Psoas muscle (tissue), 8 donors: ENCODE measurements around the gene RAB31. TPM values are rescaled to one million over a fixed set of nuclear protein-coding genes. Genes with fewer than 3 reads are reported as not detected.

Source experiments
- ATAC-seq, 4 donors: fragments of 200-7000 bp; cut with Tn5 transposase; one replicate each; pipeline ENCODE4 v1.9.1; 2020; ENCODE audit warnings: moderate library complexity in 3 of 4, mild to moderate bottlenecking in 2 of 4
- DNase-seq, 2 donors: peaks; one replicate each; pipeline ENCODE4 v3.0.0-alpha.2; 2020
- H3K27ac ChIP-seq: fragments of 200-600 bp; one replicate; pipeline ENCODE4 v1.8.0; 2022
- H3K27me3 ChIP-seq, 3 donors: fragments of 200-600 bp in 1 of 3; one replicate each; pipeline versions ENCODE4 v1.6.1 to v1.8.0; 2013 to 2022; ENCODE audit warnings: low read length in 2 of 3, mild to moderate bottlenecking in 2 of 3, moderate library complexity in 1 of 3; ENCODE audit not compliant: insufficient read depth in 3 of 3
- H3K36me3 ChIP-seq, 2 donors: fragments of 200-600 bp in 1 of 2; one replicate each; pipeline versions ENCODE4 v1.6.1 to v1.8.0; 2013 to 2022; ENCODE audit warnings: low read depth in 1 of 2, mild to moderate bottlenecking in 1 of 2, moderate library complexity in 1 of 2; ENCODE audit not compliant: insufficient read depth in 1 of 2
- H3K4me1 ChIP-seq: fragments of 200-600 bp; one replicate; pipeline ENCODE4 v1.8.0; 2022
- H3K4me3 ChIP-seq: fragments of 200-600 bp; one replicate; pipeline ENCODE4 v1.8.0; 2022; ENCODE audit warnings: mild to moderate bottlenecking
- H3K9me3 ChIP-seq: fragments of 200-600 bp; one replicate; pipeline ENCODE4 v1.8.0; 2022
- CTCF ChIP-seq: fragments of 200-600 bp; IDR thresholded peaks from one replicate; pipeline ENCODE4 v1.8.0; 2022; ENCODE audit warnings: antibody characterized with exemption
- WGBS, 3 donors: extraction: QIAGEN DNeasy Blood & Tissue Kit; methylation state at CpG; one replicate each; pipeline versions ENCODE4 v1.1.6 to v1.1.7; 2013; 5-methylcytosine and 5-hydroxymethylcytosine counted together
- intact Hi-C, 2 donors: fragments of 100-400 bp; cut with DNase I; formaldehyde crosslinking; loops; one replicate each; pipeline versions ENCODE4 v1.11.0 to v1.14.2; 2022
- polyA plus RNA-seq, 3 donors: library from polyadenylated mRNA; stranded (reverse); fragments of 200-250 nt; gene quantifications; one replicate each; pipeline ENCODE4 v1.2.3, GENCODE V29; 2013
- total RNA-seq, 4 donors: library from RNA; stranded (reverse); fragmentation: NEBNext Ultra II Directional in 2 of 4; extraction: Animal tissue kit (Norgen Biotek cat#: 25700) in 2 of 4; gene quantifications; one replicate each; pipeline versions ENCODE4 v1.2.1 to v1.2.4, GENCODE V29; 2021 to 2023
- donor health status: healthy with polysubstance abuse.
- donor health status: DM: no; HTN: no; CAD: no; lungs with moderate emphysema.
- donor health status: Bipolar disorder and iron deficiency.
- donor health status: healthy.
- donor health status: DM: yes; HTN: yes; CAD: no.
- donor health status: DM: no; HTN: no; CAD: no.
- donor health status: DM: no; HTN: no; CAD: no.
- donor health status: DM: yes; HTN: yes; CAD: no.

The RAB31 gene
- total and polyA plus RNA-seq, 7 donors, result 2.2 to 8.9 (median 5.3) TPM

DNA sequence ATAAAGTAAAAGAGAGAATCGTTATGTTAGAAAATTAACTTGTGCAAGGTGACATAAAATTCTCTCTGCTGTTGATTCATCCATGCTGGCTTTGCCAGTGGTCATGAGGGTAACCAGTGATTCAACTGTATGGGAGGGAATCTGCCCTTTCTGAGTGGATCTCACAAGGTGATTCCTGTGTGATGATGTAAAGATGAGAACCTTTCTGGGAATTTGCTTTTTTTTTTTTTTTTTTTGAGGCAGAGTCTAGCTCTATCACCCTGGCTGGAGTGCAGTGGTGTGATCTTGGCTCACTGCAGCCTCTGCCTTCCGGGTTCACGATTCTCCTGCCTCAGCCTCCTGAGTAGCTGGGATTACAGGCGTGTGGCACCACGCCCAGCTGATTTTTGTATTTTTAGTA is 23.3 kb downstream of the RAB31 start:
- no peak for ATAC-seq
- no peaks in the 10 kb centered on the region for H3K9me3 ChIP-seq
- WGBS, 3 donors, result 71 to 81% (median 76%) methylated on average over 5 of the region's 5 CpGs

GRCh38 chr18:9732031-9732430 is 23.9 kb downstream of the RAB31 start:
- intact Hi-C loops, result no loop called here
- WGBS, 3 donors, result 86 to 89% (median 87%) methylated on average over 9 of the region's 9 CpGs

More for the DNA sequence above, 23.3 kb downstream of the RAB31 start:
- no peak overlapping the region for H3K27ac ChIP-seq
- no peak for DNase-seq
- H3K27me3 ChIP-seq, result no peaks in the 10 kb centered on the region
- TF ChIP-seq CTCF, result no peak
- no peaks in the 10 kb centered on the region for H3K4me1 ChIP-seq
- intact Hi-C loops, result no loop called here
- H3K4me3 ChIP-seq, result no peak overlapping the region
- H3K36me3 ChIP-seq, result no peaks in the 10 kb centered on the region

GRCh38 chr18:9734189-9734588 is 26.1 kb downstream of the RAB31 start:
- ATAC-seq, result no peak

More at GRCh38 chr18:9732031-9732430, 23.9 kb downstream of the RAB31 start:
- Histone ChIP-seq H3K4me3 (no peak overlapping the region), H3K27ac (no peak overlapping the region), H3K4me1 (no peaks in the 10 kb centered on the region), H3K9me3 (no peaks in the 10 kb centered on the region), H3K27me3 (no peaks in the 10 kb centered on the region), H3K36me3 (no peaks in the 10 kb centered on the region)
- no peak for ATAC-seq
- no peak for TF ChIP-seq CTCF
- no peak for DNase-seq

GRCh38 chr18:9735238-9735637 is 27.1 kb downstream of the RAB31 start:
- H3K27me3 ChIP-seq, result no peaks in the 10 kb centered on the region
- 91 to 94% (median 91%) methylated on average over 9 of the region's 9 CpGs for WGBS, 3 donors
- DNase-seq, result no peak
- H3K4me3 ChIP-seq, result no peak overlapping the region
- intact Hi-C loops, result no loop called here
- no peaks in the 10 kb centered on the region for H3K4me1 ChIP-seq
- H3K27ac ChIP-seq, result no peak overlapping the region
- H3K36me3 ChIP-seq, result no peaks in the 10 kb centered on the region
- H3K9me3 ChIP-seq, result no peaks in the 10 kb centered on the region
- TF ChIP-seq CTCF, result no peak
- no peak for ATAC-seq

More at GRCh38 chr18:9734189-9734588, 26.1 kb downstream of the RAB31 start:
- intact Hi-C loops, result no loop called here
- 67 to 75% (median 72%) methylated on average over 9 of the region's 9 CpGs for WGBS, 3 donors
- no peaks in the 10 kb centered on the region for H3K9me3 ChIP-seq
- no peaks in the 10 kb centered on the region for H3K36me3 ChIP-seq
- no peak overlapping the region for H3K27ac ChIP-seq
- no peak overlapping the region for H3K4me3 ChIP-seq
- TF ChIP-seq CTCF, result no peak
- no peak for DNase-seq
- no peaks in the 10 kb centered on the region for H3K27me3 ChIP-seq
- no peaks in the 10 kb centered on the region for H3K4me1 ChIP-seq

GRCh38 chr18:9735879-9736278 is 27.8 kb downstream of the RAB31 start:
- ATAC-seq, result no peak
- Histone ChIP-seq H3K4me1 (no peaks in the 10 kb centered on the region), H3K9me3 (no peaks in the 10 kb centered on the region), H3K27me3 (no peaks in the 10 kb centered on the region), H3K27ac (no peak overlapping the region), H3K4me3 (no peak overlapping the region), H3K36me3 (no peaks in the 10 kb centered on the region)
- DNase-seq, result no peak
- intact Hi-C loops, result no loop called here
- 71 to 75% (median 73%) methylated on average over 4 of the region's 4 CpGs for WGBS, 3 donors
- TF ChIP-seq CTCF, result no peak
